GM12878 (cell line): ENCODE measurements around the gene GON4L. TPM values are rescaled to one million over a fixed set of nuclear protein-coding genes. Genes with fewer than 3 reads are reported as not detected.

Experiments used
- ATF7 ChIP-seq: fragments of 450-650 bp; IDR thresholded peaks from 2 replicates; pipeline ENCODE4 v1.6.1; 2016; ENCODE audit warnings: low read depth, mild to moderate bottlenecking
- BACH1 ChIP-seq: fragments of 450-650 bp; IDR thresholded peaks from 2 replicates; pipeline ENCODE4 v1.6.1; 2017; ENCODE audit warnings: mild to moderate bottlenecking, borderline replicate concordance
- BCL11A ChIP-seq: IDR thresholded peaks from 2 replicates; pipeline ENCODE4 v1.6.1; 2011; ENCODE audit warnings: low read depth, low read length
- CEBPZ ChIP-seq: fragments of 150-350 bp; IDR thresholded peaks from 2 replicates; pipeline ENCODE4 v1.6.1; 2016; ENCODE audit warnings: low read depth, low read length
- E2F4 ChIP-seq: IDR thresholded peaks from 2 replicates; pipeline ENCODE4 v1.6.1; 2012; ENCODE audit warnings: low read depth, low read length, improper control_type of control experiment
- EP300 ChIP-seq, 2 experiments: fragments of 150-350 bp in 1 of 2; IDR thresholded peaks; 2 replicates each; pipeline ENCODE4 v1.6.1; 2011 to 2012; ENCODE audit warnings: low read depth in 2 of 2, low read length in 2 of 2, borderline replicate concordance in 1 of 2, improper control_type of control experiment in 1 of 2, inconsistent platforms in 1 of 2; ENCODE audit not compliant: control insufficient read depth in 1 of 2
- MEF2B ChIP-seq: fragments of 450-650 bp; IDR thresholded peaks from 2 replicates; pipeline ENCODE4 v1.6.1; 2018; ENCODE audit warnings: mild to moderate bottlenecking, moderate library complexity; ENCODE audit not compliant: partially characterized antibody, poor library complexity, severe bottlenecking
- POLR2AphosphoS5 ChIP-seq: IDR thresholded peaks from 2 replicates; pipeline ENCODE4 v1.6.1; 2011; ENCODE audit warnings: mild to moderate bottlenecking, low read length, inconsistent platforms
- RUNX3 ChIP-seq: IDR thresholded peaks from 2 replicates; pipeline ENCODE4 v1.6.1; 2012; ENCODE audit warnings: low read length, inconsistent platforms
- SPI1 ChIP-seq: IDR thresholded peaks from 2 replicates; pipeline ENCODE4 v1.6.1; 2011; ENCODE audit warnings: low read depth, mild to moderate bottlenecking, low read length, moderate library complexity, borderline replicate concordance; ENCODE audit not compliant: insufficient read depth
- STAT3 ChIP-seq: IDR thresholded peaks from 2 replicates; pipeline ENCODE4 v1.6.1; 2011; ENCODE audit warnings: low read depth, low read length, improper control_type of control experiment
- TAF1 ChIP-seq: IDR thresholded peaks from 2 replicates; pipeline ENCODE4 v1.6.1; 2011; ENCODE audit warnings: mild to moderate bottlenecking, low read depth, low read length, borderline replicate concordance
- ZNF687 ChIP-seq: fragments of 450-650 bp; IDR thresholded peaks from 2 replicates; pipeline ENCODE4 v1.6.1; 2017; ENCODE audit warnings: mild to moderate bottlenecking, moderate library complexity
- polyA plus RNA-seq, 11 experiments: library from polyadenylated mRNA; depleted of rRNA in 4 of 11; unstranded in 6 of 11; stranded (reverse) in 5 of 11; fragments of >200 nt; fragmentation: Nextera tagmentation in 4 of 11; fragmentation: Illumina TruSeq in 1 of 11; extraction: Ambion mirVana in 4 of 11; extraction: Trizol in 1 of 11; gene quantifications; 1 replicate in 1 of 11; 2 replicates in 10 of 11; pipeline versions ENCODE4 v1.2.1 to v1.2.3, GENCODE V29; 2011 to 2016; ENCODE audit warnings: inconsistent platforms in 2 of 11, missing spikeins in 2 of 11, low read depth in 1 of 11
- total RNA-seq, 4 experiments: library from RNA; depleted of rRNA in 3 of 4; stranded (reverse); fragments of >200 nt in 3 of 4; fragmentation: Illumina TruSeq in 1 of 4; extraction: Trizol in 1 of 4; gene quantifications; 2 replicates each; pipeline versions ENCODE4 v1.2.1 to v1.2.3, GENCODE V29; 2013 to 2021

The GON4L gene
- total and polyA plus RNA-seq, 10 of the 15 experiments (the other 5 are each of a cell fraction or from before 2014, with no cell fraction given): 17.7 to 40.7 (median 28.0) TPM

- TF ChIP-seq ZNF687: no peak
- TF ChIP-seq TAF1: no peak
- TF ChIP-seq BCL11A: no peak
- TF ChIP-seq BACH1: no peak
- no peak for TF ChIP-seq RUNX3
- no peak for TF ChIP-seq POLR2AphosphoS5
- TF ChIP-seq E2F4: no peak
- no peak for TF ChIP-seq EP300 (IDR thresholded peaks at IDR 0.05; ENCODE audit: borderline replicate concordance in 1 of 2, control insufficient read depth in 1 of 2, low read depth in 2 of 2, low read length in 2 of 2)
- TF ChIP-seq CEBPZ: no peak
- no peak for TF ChIP-seq ATF7
- no peak for TF ChIP-seq SPI1
- TF ChIP-seq STAT3: no peak
- no peak for TF ChIP-seq MEF2B
Observed at GRCh38 chr1:155861896-155862295, 4.9 kb upstream of the GON4L start (continued).
